ENCODE results near the gene PTGFRN.

DNA sequence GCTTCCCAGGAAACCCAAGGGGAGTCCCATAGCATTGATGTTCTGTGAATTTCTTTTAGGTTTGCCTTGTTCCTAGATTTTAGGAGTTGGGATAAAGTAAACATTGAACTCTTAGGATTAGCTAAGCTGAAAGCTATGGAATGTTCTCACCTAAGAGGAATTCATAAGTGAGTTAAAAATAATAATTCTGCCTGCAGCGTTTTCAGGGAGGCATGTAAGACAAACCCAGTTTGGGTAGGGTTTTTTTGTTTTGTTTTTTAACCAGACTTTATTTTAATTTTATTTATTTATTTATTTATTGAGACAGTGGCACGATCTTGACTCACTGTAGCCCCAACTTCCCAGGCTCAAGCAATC lies 62.9 kb downstream of the PTGFRN start:
- TF ChIP-seq, protein P1, sequence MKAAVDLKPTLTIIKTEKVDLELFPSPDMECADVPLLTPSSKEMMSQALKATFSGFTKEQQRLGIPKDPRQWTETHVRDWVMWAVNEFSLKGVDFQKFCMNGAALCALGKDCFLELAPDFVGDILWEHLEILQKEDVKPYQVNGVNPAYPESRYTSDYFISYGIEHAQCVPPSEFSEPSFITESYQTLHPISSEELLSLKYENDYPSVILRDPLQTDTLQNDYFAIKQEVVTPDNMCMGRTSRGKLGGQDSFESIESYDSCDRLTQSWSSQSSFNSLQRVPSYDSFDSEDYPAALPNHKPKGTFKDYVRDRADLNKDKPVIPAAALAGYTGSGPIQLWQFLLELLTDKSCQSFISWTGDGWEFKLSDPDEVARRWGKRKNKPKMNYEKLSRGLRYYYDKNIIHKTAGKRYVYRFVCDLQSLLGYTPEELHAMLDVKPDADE (IDR thresholded peaks at IDR 0.05), result no peak
- TF ChIP-seq, protein P2, sequence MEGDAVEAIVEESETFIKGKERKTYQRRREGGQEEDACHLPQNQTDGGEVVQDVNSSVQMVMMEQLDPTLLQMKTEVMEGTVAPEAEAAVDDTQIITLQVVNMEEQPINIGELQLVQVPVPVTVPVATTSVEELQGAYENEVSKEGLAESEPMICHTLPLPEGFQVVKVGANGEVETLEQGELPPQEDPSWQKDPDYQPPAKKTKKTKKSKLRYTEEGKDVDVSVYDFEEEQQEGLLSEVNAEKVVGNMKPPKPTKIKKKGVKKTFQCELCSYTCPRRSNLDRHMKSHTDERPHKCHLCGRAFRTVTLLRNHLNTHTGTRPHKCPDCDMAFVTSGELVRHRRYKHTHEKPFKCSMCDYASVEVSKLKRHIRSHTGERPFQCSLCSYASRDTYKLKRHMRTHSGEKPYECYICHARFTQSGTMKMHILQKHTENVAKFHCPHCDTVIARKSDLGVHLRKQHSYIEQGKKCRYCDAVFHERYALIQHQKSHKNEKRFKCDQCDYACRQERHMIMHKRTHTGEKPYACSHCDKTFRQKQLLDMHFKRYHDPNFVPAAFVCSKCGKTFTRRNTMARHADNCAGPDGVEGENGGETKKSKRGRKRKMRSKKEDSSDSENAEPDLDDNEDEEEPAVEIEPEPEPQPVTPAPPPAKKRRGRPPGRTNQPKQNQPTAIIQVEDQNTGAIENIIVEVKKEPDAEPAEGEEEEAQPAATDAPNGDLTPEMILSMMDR (conservative IDR thresholded peaks at IDR 0.05; ENCODE audit: low read depth in 2 of 2), result no peak
- no peak for TF ChIP-seq CREB1 (CRISPR knock-in tag; IDR thresholded peaks at IDR 0.05; ENCODE audit: low read depth)
- no peak for TF ChIP-seq POLR2AphosphoS5 (IDR thresholded peaks at IDR 0.05; ENCODE audit: low read depth)
- no peak for TF ChIP-seq EZH2phosphoT487 (IDR thresholded peaks at IDR 0.05; ENCODE audit: unreplicated experiment)
- TF ChIP-seq, protein P3, sequence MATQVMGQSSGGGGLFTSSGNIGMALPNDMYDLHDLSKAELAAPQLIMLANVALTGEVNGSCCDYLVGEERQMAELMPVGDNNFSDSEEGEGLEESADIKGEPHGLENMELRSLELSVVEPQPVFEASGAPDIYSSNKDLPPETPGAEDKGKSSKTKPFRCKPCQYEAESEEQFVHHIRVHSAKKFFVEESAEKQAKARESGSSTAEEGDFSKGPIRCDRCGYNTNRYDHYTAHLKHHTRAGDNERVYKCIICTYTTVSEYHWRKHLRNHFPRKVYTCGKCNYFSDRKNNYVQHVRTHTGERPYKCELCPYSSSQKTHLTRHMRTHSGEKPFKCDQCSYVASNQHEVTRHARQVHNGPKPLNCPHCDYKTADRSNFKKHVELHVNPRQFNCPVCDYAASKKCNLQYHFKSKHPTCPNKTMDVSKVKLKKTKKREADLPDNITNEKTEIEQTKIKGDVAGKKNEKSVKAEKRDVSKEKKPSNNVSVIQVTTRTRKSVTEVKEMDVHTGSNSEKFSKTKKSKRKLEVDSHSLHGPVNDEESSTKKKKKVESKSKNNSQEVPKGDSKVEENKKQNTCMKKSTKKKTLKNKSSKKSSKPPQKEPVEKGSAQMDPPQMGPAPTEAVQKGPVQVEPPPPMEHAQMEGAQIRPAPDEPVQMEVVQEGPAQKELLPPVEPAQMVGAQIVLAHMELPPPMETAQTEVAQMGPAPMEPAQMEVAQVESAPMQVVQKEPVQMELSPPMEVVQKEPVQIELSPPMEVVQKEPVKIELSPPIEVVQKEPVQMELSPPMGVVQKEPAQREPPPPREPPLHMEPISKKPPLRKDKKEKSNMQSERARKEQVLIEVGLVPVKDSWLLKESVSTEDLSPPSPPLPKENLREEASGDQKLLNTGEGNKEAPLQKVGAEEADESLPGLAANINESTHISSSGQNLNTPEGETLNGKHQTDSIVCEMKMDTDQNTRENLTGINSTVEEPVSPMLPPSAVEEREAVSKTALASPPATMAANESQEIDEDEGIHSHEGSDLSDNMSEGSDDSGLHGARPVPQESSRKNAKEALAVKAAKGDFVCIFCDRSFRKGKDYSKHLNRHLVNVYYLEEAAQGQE (IDR thresholded peaks at IDR 0.05; ENCODE audit: unreplicated experiment), result no peak
- no peak for TF ChIP-seq EZH2 (IDR thresholded peaks at IDR 0.05; ENCODE audit: low read depth, unreplicated experiment)
- TF ChIP-seq JUNB (IDR thresholded peaks at IDR 0.05; ENCODE audit: unreplicated experiment), result no peak
- TF ChIP-seq NANOG (IDR thresholded peaks at IDR 0.05; ENCODE audit: borderline replicate concordance), result no peak
- TF ChIP-seq ZNF331 (CRISPR knock-in tag; IDR thresholded peaks at IDR 0.05; ENCODE audit: low read depth), result no peak
- TF ChIP-seq, protein P4, sequence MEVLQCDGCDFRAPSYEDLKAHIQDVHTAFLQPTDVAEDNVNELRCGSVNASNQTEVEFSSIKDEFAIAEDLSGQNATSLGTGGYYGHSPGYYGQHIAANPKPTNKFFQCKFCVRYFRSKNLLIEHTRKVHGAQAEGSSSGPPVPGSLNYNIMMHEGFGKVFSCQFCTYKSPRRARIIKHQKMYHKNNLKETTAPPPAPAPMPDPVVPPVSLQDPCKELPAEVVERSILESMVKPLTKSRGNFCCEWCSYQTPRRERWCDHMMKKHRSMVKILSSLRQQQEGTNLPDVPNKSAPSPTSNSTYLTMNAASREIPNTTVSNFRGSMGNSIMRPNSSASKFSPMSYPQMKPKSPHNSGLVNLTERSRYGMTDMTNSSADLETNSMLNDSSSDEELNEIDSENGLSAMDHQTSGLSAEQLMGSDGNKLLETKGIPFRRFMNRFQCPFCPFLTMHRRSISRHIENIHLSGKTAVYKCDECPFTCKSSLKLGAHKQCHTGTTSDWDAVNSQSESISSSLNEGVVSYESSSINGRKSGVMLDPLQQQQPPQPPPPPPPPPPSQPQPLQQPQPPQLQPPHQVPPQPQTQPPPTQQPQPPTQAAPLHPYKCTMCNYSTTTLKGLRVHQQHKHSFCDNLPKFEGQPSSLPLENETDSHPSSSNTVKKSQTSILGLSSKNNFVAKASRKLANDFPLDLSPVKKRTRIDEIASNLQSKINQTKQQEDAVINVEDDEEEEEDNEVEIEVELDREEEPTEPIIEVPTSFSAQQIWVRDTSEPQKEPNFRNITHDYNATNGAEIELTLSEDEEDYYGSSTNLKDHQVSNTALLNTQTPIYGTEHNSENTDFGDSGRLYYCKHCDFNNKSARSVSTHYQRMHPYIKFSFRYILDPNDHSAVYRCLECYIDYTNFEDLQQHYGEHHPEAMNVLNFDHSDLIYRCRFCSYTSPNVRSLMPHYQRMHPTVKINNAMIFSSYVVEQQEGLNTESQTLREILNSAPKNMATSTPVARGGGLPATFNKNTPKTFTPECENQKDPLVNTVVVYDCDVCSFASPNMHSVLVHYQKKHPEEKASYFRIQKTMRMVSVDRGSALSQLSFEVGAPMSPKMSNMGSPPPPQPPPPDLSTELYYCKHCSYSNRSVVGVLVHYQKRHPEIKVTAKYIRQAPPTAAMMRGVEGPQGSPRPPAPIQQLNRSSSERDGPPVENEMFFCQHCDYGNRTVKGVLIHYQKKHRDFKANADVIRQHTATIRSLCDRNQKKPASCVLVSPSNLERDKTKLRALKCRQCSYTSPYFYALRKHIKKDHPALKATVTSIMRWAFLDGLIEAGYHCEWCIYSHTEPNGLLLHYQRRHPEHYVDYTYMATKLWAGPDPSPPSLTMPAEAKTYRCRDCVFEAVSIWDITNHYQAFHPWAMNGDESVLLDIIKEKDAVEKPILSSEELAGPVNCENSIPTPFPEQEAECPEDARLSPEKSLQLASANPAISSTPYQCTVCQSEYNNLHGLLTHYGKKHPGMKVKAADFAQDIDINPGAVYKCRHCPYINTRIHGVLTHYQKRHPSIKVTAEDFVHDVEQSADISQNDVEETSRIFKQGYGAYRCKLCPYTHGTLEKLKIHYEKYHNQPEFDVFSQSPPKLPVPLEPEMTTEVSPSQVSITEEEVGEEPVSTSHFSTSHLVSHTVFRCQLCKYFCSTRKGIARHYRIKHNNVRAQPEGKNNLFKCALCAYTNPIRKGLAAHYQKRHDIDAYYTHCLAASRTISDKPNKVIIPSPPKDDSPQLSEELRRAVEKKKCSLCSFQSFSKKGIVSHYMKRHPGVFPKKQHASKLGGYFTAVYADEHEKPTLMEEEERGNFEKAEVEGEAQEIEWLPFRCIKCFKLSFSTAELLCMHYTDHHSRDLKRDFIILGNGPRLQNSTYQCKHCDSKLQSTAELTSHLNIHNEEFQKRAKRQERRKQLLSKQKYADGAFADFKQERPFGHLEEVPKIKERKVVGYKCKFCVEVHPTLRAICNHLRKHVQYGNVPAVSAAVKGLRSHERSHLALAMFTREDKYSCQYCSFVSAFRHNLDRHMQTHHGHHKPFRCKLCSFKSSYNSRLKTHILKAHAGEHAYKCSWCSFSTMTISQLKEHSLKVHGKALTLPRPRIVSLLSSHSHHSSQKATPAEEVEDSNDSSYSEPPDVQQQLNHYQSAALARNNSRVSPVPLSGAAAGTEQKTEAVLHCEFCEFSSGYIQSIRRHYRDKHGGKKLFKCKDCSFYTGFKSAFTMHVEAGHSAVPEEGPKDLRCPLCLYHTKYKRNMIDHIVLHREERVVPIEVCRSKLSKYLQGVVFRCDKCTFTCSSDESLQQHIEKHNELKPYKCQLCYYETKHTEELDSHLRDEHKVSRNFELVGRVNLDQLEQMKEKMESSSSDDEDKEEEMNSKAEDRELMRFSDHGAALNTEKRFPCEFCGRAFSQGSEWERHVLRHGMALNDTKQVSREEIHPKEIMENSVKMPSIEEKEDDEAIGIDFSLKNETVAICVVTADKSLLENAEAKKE (CRISPR knock-in tag; IDR thresholded peaks at IDR 0.05), result no peak
- TF ChIP-seq STAT1 (IDR thresholded peaks at IDR 0.05; ENCODE audit: unreplicated experiment), result no peak
- no peak for TF ChIP-seq ZNF114 (CRISPR knock-in tag; IDR thresholded peaks at IDR 0.05)
